GM20000 (cell line): ENCODE data around the gene TWSG1.

Experiments used
- DNase-seq: peaks from one replicate; pipeline ENCODE4 v3.0.0; 2012; ENCODE audit warnings: low spot score
- CTCF ChIP-seq: IDR thresholded peaks from 2 replicates; pipeline ENCODE4 v1.5.1; 2012; ENCODE audit warnings: mild to moderate bottlenecking, control low read depth; ENCODE audit errors: extremely low read depth, missing control alignments

The TWSG1 gene

GRCh38 chr18:9348766-9349165, 14.2 kb downstream of the TWSG1 start:
- no peak for TF ChIP-seq CTCF
- DNase-seq: no peak

GRCh38 chr18:9353596-9353995, 19.0 kb downstream of the TWSG1 start:
- DNase-seq: peak; percentile 54
- no peak for TF ChIP-seq CTCF

- TF ChIP-seq CTCF: no peak
- peak; percentile 39 for DNase-seq
Observed at GRCh38 chr18:9354256-9354655, 19.7 kb downstream of the TWSG1 start.

- DNase-seq: no peak
- TF ChIP-seq CTCF: no peak
Observed at GRCh38 chr18:9356976-9357375, 22.4 kb downstream of the TWSG1 start.

GRCh38 chr18:9359796-9360195, 25.2 kb downstream of the TWSG1 start:
- TF ChIP-seq CTCF: no peak
- no peak for DNase-seq

GRCh38 chr18:9361191-9361590, 26.6 kb downstream of the TWSG1 start:
- DNase-seq: no peak
- no peak for TF ChIP-seq CTCF

- TF ChIP-seq CTCF: no peak
Observed at GRCh38 chr18:9362869-9363268, 28.3 kb downstream of the TWSG1 start.

More at GRCh38 chr18:9362869-9363268, 28.3 kb downstream of the TWSG1 start:
- DNase-seq: no peak
